CD4-positive, alpha-beta T cell treated with Interleukin-6 for 4 hours (primary cell): ENCODE data around the gene RHOG.
"Not testable (repeated sequence)": the region's sequence is repeated elsewhere in the genome, so short reads cannot be mapped to it uniquely, and the experiment has no call there.

ENCODE experiments used
- DNase-seq: peaks from one replicate; pipeline ENCODE4 v3.0.0-alpha.2; 2020; ENCODE audit warnings: mixed read lengths

Gene RHOG

GRCh38 chr11:3832816-3833215 lies 7.9 kb downstream of the RHOG start:
- no peak for DNase-seq

GRCh38 chr11:3831378-3832239 lies 9.2 kb downstream of the RHOG start:
- no peak for DNase-seq

DNA sequence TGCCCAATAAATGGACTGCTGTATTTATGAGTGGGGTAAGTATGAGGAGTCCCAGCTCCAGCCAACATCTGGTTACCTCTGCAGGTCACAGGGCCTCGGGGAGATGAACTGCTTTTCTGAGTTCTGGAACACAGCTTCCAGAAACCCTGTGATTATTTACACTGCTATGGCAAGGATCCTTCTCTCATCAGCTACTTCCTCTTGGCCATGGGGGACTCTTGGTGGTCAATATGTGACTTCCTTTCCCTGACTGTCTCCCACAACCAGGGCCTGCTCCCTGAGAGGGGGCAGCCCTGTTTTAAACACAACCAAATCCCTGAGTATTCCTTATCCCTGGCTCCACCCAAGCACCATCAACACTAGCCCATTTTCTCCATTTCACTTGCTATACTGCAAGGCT lies 10.0 kb downstream of the RHOG start:
- DNase-seq, result no peak

- no peak for DNase-seq
Observed at GRCh38 chr11:3830088-3830487, 10.7 kb downstream of the RHOG start.

DNA sequence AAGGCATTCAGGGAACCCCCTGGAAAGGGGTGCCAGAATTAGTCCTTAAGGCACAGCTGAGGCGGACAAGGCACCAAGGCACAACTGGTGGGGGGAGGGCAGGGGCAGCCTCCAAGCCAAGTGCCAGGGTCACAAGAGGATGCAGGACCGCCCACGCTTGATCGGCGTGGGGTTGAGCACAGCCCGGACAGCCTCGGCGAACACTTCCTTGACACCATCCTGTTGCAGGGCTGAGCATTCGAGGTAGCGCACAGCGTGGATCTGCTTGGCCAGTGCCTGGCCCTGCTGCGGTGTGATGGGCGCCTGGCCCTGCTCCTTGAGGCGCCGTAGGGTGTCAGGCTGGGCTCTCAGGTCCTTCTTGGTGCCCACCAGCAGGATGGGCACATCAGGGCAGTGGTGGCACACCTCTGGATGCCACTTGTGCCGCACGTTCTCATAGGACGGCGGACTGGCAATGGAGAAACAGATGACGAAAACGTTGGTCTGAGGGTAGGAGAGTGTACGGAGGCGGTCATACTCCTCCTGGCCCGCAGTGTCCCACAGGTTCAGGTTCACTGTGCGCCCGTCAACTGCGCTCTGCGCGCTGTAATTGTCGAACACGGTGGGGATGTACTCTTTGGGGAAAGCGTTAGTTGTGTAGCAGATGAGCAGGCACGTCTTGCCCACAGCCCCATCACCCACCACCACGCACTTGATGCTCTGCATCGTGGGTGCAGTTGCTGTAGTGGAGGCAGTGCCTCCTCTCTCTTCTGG lies 13.1 kb downstream of the RHOG start:
- DNase-seq, result no peak

DNA sequence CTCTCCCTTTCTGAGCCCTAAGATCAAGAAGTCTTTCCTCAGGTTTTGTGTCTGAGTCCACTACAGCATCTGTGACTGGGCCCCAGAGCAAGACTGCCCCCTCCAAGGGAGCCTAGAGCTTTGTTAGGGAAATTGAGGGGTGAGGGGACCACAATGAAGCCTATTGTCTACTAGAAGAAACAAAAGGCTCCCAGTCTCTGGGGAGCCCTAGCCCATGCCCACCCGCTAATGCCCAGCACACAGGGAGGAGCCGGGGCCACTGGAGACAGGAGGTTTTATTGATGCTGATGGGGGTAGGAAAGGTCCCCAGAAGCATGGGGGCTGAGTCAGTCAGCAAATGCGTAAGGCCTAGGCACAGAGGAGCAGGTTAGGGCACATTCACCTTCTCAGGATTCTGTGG lies 14.0 kb downstream of the RHOG start:
- no peak for DNase-seq

GRCh38 chr11:3825473-3826154 lies 15.1 kb downstream of the RHOG start:
- DNase-seq, result no peak

DNA sequence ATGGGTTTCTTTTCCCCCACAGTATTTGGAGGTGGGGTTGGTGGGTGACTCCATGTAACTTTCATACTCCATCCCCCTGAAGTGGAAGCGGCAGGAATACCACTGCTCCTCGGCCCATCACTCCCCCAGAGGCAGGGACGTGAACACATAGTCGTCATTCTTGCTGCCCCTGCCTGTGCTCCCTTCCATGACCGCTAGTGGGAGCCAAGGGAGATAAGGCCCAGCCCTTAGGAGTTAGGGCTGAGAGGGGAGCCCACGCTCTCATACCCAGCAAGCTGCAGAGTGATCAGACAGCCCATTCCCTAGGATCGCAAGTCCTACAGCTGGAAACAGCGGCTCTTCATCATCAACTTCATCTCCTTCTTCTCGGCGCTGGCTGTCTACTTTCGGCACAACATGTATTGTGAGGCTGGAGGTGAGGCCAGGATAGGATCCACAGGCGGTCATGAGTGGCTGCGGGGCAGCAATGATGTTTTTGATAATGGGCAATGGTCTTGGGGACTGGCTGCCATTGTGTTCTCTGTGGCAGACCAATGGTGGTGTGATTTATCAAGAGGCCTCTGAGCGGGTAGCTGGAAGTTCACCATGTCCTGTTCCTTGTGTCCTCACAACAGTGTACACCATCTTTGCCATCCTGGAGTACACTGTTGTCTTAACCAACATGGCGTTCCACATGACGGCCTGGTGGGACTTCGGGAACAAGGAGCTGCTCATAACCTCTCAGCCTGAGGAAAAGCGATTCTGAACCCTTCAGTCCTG lies 15.9 kb downstream of the RHOG start:
- DNase-seq, result peak; percentile 86

DNA sequence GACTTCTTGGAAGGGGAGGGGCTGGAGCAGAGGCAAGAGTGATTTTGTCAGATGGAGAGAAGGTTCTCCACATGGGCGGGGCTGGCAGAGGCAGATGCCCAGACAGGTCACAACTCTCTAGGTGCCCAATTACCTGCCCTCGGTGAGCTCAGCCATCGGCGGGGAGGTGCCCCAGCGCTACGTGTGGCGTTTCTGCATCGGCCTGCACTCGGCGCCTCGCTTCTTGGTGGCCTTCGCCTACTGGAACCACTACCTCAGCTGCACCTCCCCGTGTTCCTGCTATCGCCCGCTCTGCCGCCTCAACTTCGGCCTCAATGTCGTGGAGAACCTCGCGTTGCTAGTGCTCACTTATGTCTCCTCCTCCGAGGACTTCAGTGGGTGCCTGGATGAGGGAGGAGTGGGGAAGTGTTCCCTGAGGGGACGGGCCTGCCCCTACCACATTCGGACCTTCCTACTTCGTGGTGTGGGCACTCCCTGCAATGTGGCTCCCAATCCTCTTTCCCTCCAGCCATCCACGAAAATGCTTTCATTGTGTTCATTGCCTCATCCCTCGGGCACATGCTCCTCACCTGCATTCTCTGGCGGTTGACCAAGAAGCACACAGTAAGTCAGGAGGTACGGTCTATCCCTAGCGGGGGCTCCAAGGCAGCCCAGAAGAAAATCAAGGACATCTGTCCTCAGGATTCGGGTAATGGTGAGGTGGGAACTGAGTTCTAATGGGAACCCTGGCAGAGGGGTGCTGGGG lies 16.8 kb downstream of the RHOG start:
- no peak for DNase-seq

DNA sequence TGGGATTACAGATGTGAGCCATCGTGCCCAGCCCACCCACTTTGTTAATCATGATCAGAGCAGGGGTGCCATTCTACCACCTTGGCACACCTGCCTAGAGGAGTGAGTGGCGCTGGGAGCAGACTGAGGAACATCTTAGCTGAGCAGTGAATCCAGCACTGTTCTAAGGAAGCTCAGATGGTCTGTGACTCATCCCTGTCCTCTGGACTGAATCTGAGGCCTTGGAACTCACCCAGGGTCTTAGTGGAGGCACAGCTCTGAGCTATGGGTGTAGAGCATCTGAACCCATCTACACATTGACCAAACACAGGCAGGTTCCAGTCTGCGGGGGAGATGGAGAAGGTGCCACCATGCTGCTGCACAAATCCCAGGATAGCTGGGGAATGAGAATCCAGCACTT lies 17.5 kb downstream of the RHOG start:
- DNase-seq, result no peak

- no peak for DNase-seq
Observed at GRCh38 chr11:3822312-3822711, 18.4 kb downstream of the RHOG start.

GRCh38 chr11:3820971-3821370 lies 19.8 kb downstream of the RHOG start:
- DNase-seq, result no peak

GRCh38 chr11:3817181-3817800 lies 23.5 kb downstream of the RHOG start:
- DNase-seq, result no peak

DNA sequence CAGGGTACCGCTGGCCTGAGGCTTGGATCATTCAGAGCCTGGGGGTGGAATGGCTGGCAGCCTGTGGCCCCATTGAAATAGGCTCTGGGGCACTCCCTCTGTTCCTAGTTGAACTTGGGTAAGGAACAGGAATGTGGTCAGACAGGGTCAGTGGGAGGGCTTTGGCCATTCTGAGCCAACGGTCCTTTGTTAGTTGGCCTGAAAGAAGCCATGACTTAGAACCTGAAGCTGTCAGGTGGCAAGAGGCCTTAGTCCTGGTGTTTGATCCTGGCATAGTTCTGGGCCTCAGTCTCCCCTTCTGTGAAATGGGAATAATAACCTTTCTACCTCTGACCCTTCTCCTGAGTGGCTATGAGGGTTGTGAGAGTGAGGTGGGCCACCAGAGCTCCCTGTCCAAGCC lies 24.1 kb downstream of the RHOG start:
- no peak for DNase-seq

DNA sequence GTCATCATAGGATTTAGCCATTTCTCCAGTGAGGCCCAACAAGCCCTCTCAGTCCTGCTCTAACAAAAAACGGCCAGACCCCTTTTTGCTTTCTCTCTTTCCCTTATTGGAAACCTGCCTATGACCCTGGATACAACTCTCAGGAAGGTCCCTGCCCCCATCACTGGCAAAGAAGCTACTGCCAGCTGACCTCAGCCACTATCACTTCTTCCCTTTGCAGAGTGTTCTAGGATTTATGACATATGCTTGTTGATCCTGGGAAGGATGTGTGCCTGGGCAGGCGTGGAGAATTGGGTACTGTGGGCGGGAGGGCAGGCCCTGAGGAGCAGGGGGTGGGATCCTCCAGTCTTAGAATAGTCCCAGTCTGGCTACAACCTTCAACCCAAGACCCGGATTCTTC lies 24.9 kb downstream of the RHOG start:
- no peak for DNase-seq

DNA sequence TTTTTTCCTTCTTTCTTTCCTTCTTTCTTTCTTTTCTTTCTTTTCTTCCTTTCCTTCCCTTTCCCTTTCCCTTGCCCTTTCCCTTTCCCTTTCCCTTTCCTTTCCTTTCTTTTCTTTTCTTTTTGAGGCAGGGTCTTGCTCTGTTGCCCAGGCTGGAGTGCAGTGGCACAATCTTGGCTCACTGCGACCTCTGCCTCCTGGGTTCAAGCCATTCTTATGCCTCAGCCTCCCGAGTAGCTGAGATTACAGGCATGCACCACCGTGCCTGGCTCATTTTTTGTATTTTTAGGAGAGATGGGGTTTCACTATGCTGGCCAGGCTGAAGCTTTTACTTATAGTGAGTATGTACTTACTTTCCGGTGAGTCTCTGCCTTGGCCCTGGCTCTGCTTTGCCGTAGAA lies 25.9 kb downstream of the RHOG start:
- DNase-seq, result not testable (repeated sequence)

GRCh38 chr11:3810951-3811350 lies 29.8 kb downstream of the RHOG start:
- DNase-seq, result no peak

GRCh38 chr11:3810446-3810845 lies 30.3 kb downstream of the RHOG start:
- DNase-seq, result no peak

DNA sequence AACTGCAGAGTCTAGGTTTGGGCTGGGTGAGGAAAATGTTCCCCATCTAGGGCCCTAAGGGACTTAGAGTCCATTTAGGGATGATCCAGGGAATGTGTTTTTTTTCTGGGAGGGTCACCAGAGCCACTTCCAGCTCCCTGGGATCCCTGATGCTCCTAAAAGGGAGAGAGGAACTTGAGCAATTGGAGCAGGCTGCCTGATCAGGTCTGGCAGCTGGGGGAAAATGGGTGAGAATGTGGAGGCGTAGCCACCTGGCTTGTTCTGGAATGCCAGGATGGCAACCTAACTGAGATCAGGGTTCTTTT lies 31.2 kb downstream of the RHOG start:
- DNase-seq, result no peak

- peak; percentile 60 for DNase-seq
Observed at GRCh38 chr11:3808861-3809623, 31.7 kb downstream of the RHOG start.
